ENCODE measurements around the gene PHAX.

GRCh38 chr5:126635585-126635984 lies 34.8 kb downstream of the PHAX start:
- TF ChIP-seq CTCF (IDR thresholded peaks at IDR 0.05; ENCODE audit: insufficient read depth, low read length) (no peak), GABPA (IDR thresholded peaks at IDR 0.05; ENCODE audit: low read depth) (no peak), REST (IDR thresholded peaks at IDR 0.05; ENCODE audit: insufficient replicate concordance, low read depth) (no peak), POLR2AphosphoS5 (IDR thresholded peaks at IDR 0.05; ENCODE audit: low read depth) (no peak), SPI1 (IDR thresholded peaks at IDR 0.05; ENCODE audit: borderline replicate concordance, low read depth) (no peak)

All from HL-60 (cell line).